GM12878 (cell line): Measurements from ENCODE around the gene CFAP410.

Experiments used
- EGR1 ChIP-seq, 2 experiments: IDR thresholded peaks; 1 replicate in 1 of 2; 2 replicates in 1 of 2; pipeline ENCODE4 v1.6.1; 2011 to 2012; ENCODE audit warnings: low read depth in 2 of 2, low read length in 2 of 2, borderline replicate concordance in 1 of 2, mild to moderate bottlenecking in 1 of 2, moderate library complexity in 1 of 2
- MEF2A ChIP-seq: IDR thresholded peaks from 2 replicates; pipeline ENCODE4 v1.6.1; 2011; ENCODE audit warnings: low read depth, mild to moderate bottlenecking, low read length, moderate library complexity; ENCODE audit not compliant: insufficient read depth
- NR2C2 ChIP-seq: IDR thresholded peaks from 2 replicates; pipeline ENCODE4 v1.6.1; 2011; ENCODE audit warnings: borderline replicate concordance, low read depth; ENCODE audit not compliant: control insufficient read depth, insufficient read length
- POLR2AphosphoS5 ChIP-seq: IDR thresholded peaks from 2 replicates; pipeline ENCODE4 v1.6.1; 2011; ENCODE audit warnings: mild to moderate bottlenecking, low read length, inconsistent platforms
- TF ChIP-seq, protein P1 (sequence below), 3 experiments: IDR thresholded peaks in 2 of 3; conservative IDR thresholded peaks in 1 of 3; 2 replicates each; pipeline ENCODE4 v1.5.1; 2011; ENCODE audit warnings: low read depth in 3 of 3, low read length in 3 of 3, mild to moderate bottlenecking in 3 of 3, control low read depth in 2 of 3, moderate library complexity in 2 of 3, inconsistent platforms in 1 of 3, mixed read lengths in 1 of 3; ENCODE audit not compliant: control insufficient read depth in 2 of 3, insufficient read depth in 1 of 3; ENCODE audit errors: extremely low read depth in 1 of 3

DNA sequence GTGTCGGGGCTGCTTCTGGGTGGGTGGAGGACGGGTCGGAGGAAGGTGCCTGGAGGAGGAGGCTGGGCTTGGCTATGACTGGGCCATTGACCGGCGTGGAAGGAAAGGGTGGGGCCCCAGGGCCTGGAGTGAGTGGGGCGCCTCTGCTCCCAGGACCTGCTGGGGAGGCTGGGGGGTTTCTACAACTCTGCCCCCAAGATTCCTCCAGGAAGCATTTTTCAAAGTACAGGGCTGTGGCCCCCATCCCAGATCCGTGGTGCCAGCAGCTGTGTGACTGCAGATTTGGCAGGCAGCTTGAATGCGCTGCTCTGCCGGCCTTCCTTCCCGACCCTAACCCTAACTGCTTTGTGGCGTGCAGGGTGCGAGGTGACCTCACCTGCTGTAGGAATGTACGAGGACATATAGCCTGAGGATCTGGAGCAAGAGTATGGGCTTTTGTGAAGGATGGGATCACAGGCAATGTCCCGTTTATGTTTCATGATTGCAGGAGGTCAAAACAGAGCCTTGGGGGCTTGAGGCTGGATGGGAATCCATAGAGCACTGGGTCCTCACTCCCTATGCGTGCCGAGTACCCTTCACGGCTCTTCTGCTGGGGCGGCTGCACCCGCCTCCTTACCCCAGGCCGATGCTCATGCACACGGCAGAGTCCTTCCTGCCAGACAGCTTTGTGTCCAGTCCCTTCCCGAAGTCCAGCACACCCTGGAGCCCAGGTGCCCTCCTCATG lies 38.9 kb upstream of the CFAP410 start:
- TF ChIP-seq, protein P1, sequence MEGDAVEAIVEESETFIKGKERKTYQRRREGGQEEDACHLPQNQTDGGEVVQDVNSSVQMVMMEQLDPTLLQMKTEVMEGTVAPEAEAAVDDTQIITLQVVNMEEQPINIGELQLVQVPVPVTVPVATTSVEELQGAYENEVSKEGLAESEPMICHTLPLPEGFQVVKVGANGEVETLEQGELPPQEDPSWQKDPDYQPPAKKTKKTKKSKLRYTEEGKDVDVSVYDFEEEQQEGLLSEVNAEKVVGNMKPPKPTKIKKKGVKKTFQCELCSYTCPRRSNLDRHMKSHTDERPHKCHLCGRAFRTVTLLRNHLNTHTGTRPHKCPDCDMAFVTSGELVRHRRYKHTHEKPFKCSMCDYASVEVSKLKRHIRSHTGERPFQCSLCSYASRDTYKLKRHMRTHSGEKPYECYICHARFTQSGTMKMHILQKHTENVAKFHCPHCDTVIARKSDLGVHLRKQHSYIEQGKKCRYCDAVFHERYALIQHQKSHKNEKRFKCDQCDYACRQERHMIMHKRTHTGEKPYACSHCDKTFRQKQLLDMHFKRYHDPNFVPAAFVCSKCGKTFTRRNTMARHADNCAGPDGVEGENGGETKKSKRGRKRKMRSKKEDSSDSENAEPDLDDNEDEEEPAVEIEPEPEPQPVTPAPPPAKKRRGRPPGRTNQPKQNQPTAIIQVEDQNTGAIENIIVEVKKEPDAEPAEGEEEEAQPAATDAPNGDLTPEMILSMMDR (IDR thresholded peaks at IDR 0.05 in 2 of 3, conservative IDR thresholded peaks at IDR 0.05 in 1 of 3; ENCODE audit: control insufficient read depth in 2 of 3, extremely low read depth in 1 of 3, insufficient read depth in 1 of 3, low read depth in 3 of 3, low read length in 3 of 3): no peak
- no peak for TF ChIP-seq NR2C2
- TF ChIP-seq EGR1 (IDR thresholded peaks at IDR 0.05; ENCODE audit: borderline replicate concordance in 1 of 2, low read depth in 2 of 2, low read length in 2 of 2): no peak
- TF ChIP-seq POLR2AphosphoS5: no peak
- no peak for TF ChIP-seq MEF2A
